ENCODE results near the gene FLG.
"Not testable (repeated sequence)": the region's sequence is repeated elsewhere in the genome, so short reads cannot be mapped to it uniquely, and the experiment has no call there.

Gene FLG

GRCh38 chr1:152335399-152335798, 10.4 kb upstream of the FLG start:
- Histone ChIP-seq H3K9me3 (ENCODE audit: control insufficient read depth, insufficient read depth, low read length) (peaks cover 83% of the 10 kb centered on the region), H3K4me3 (ENCODE audit: low read depth, low read length) (no peak overlapping the region), H3K36me3 (ENCODE audit: control insufficient read depth, insufficient read depth, low read length) (no peaks in the 10 kb centered on the region), H3K27me3 (ENCODE audit: control insufficient read depth, insufficient read depth, low read length) (no peaks in the 10 kb centered on the region), H3K27ac (ENCODE audit: low read depth, low read length) (no peak overlapping the region), H3K4me1 (ENCODE audit: control insufficient read depth, insufficient read depth, low read length) (no peaks in the 10 kb centered on the region), H3K9ac (ENCODE audit: low read depth, low read length) (no peak overlapping the region)

GRCh38 chr1:152328801-152329391, 3.9 kb upstream of the FLG start:
- Histone ChIP-seq H3K4me3 (ENCODE audit: low read depth, low read length) (no peak overlapping the region), H3K9ac (ENCODE audit: low read depth, low read length) (no peak overlapping the region), H3K9me3 (ENCODE audit: control insufficient read depth, insufficient read depth, low read length) (peaks cover 97% of the 10 kb centered on the region), H3K36me3 (ENCODE audit: control insufficient read depth, insufficient read depth, low read length) (no peaks in the 10 kb centered on the region), H3K4me1 (ENCODE audit: control insufficient read depth, insufficient read depth, low read length) (no peaks in the 10 kb centered on the region), H3K27me3 (ENCODE audit: control insufficient read depth, insufficient read depth, low read length) (no peaks in the 10 kb centered on the region), H3K27ac (ENCODE audit: low read depth, low read length) (no peak overlapping the region)

- no peak overlapping the region for H3K9ac ChIP-seq (ENCODE audit: low read depth, low read length)
- H3K4me1 ChIP-seq (ENCODE audit: control insufficient read depth, insufficient read depth, low read length): no peaks in the 10 kb centered on the region
- no peaks in the 10 kb centered on the region for H3K36me3 ChIP-seq (ENCODE audit: control insufficient read depth, insufficient read depth, low read length)
- H3K27me3 ChIP-seq (ENCODE audit: control insufficient read depth, insufficient read depth, low read length): no peaks in the 10 kb centered on the region
- no peak overlapping the region for H3K4me3 ChIP-seq (ENCODE audit: low read depth, low read length)
- H3K9me3 ChIP-seq (ENCODE audit: control insufficient read depth, insufficient read depth, low read length): peaks cover 82% of the 10 kb centered on the region
- H3K27ac ChIP-seq (ENCODE audit: low read depth, low read length): no peak overlapping the region
These were observed 11.1 kb downstream of the FLG start for GRCh38 chr1:152313970-152314369.

GRCh38 chr1:152313319-152313801, 11.7 kb downstream of the FLG start:
- peaks cover 82% of the 10 kb centered on the region for H3K9me3 ChIP-seq (ENCODE audit: control insufficient read depth, insufficient read depth, low read length)
- H3K4me3 ChIP-seq (ENCODE audit: low read depth, low read length): no peak overlapping the region
- no peaks in the 10 kb centered on the region for H3K27me3 ChIP-seq (ENCODE audit: control insufficient read depth, insufficient read depth, low read length)
- H3K9ac ChIP-seq (ENCODE audit: low read depth, low read length): no peak overlapping the region
- no peaks in the 10 kb centered on the region for H3K36me3 ChIP-seq (ENCODE audit: control insufficient read depth, insufficient read depth, low read length)
- H3K27ac ChIP-seq (ENCODE audit: low read depth, low read length): no peak overlapping the region
- H3K4me1 ChIP-seq (ENCODE audit: control insufficient read depth, insufficient read depth, low read length): no peaks in the 10 kb centered on the region

- H3K36me3 ChIP-seq (ENCODE audit: control insufficient read depth, insufficient read depth, low read length): not testable (repeated sequence)
- H3K9me3 ChIP-seq (ENCODE audit: control insufficient read depth, insufficient read depth, low read length): peaks cover 82% of the 10 kb centered on the region
These were observed 12.9 kb downstream of the FLG start for GRCh38 chr1:152312169-152312568.

GRCh38 chr1:152309955-152310354, 15.1 kb downstream of the FLG start:
- H3K9ac ChIP-seq (ENCODE audit: low read depth, low read length): no peak overlapping the region
- no peak overlapping the region for H3K4me3 ChIP-seq (ENCODE audit: low read depth, low read length)
- H3K36me3 ChIP-seq (ENCODE audit: control insufficient read depth, insufficient read depth, low read length): no peaks in the 10 kb centered on the region
- no peaks in the 10 kb centered on the region for H3K27me3 ChIP-seq (ENCODE audit: control insufficient read depth, insufficient read depth, low read length)
- peaks cover 69% of the 10 kb centered on the region for H3K9me3 ChIP-seq (ENCODE audit: control insufficient read depth, insufficient read depth, low read length)
- no peak overlapping the region for H3K27ac ChIP-seq (ENCODE audit: low read depth, low read length)
- no peaks in the 10 kb centered on the region for H3K4me1 ChIP-seq (ENCODE audit: control insufficient read depth, insufficient read depth, low read length)

More at GRCh38 chr1:152312169-152312568, 12.9 kb downstream of the FLG start:
- not testable (repeated sequence) for H3K9ac ChIP-seq (ENCODE audit: low read depth, low read length); H3K27me3 ChIP-seq (ENCODE audit: control insufficient read depth, insufficient read depth, low read length); H3K27ac ChIP-seq (ENCODE audit: low read depth, low read length); H3K4me1 ChIP-seq (ENCODE audit: control insufficient read depth, insufficient read depth, low read length); H3K4me3 ChIP-seq (ENCODE audit: low read depth, low read length)

GRCh38 chr1:152309320-152309901, 15.6 kb downstream of the FLG start:
- peaks cover 73% of the 10 kb centered on the region for H3K9me3 ChIP-seq (ENCODE audit: control insufficient read depth, insufficient read depth, low read length)
- not testable (repeated sequence) for H3K4me1 ChIP-seq (ENCODE audit: control insufficient read depth, insufficient read depth, low read length); H3K9ac ChIP-seq (ENCODE audit: low read depth, low read length)

GRCh38 chr1:152308758-152309157, 16.3 kb downstream of the FLG start:
- not testable (repeated sequence) for H3K36me3 ChIP-seq (ENCODE audit: control insufficient read depth, insufficient read depth, low read length); H3K9ac ChIP-seq (ENCODE audit: low read depth, low read length); H3K27me3 ChIP-seq (ENCODE audit: control insufficient read depth, insufficient read depth, low read length); H3K4me1 ChIP-seq (ENCODE audit: control insufficient read depth, insufficient read depth, low read length); H3K4me3 ChIP-seq (ENCODE audit: low read depth, low read length); H3K27ac ChIP-seq (ENCODE audit: low read depth, low read length)
- peaks cover 70% of the 10 kb centered on the region for H3K9me3 ChIP-seq (ENCODE audit: control insufficient read depth, insufficient read depth, low read length)

More at GRCh38 chr1:152309320-152309901, 15.6 kb downstream of the FLG start:
- not testable (repeated sequence) for H3K4me3 ChIP-seq (ENCODE audit: low read depth, low read length); H3K36me3 ChIP-seq (ENCODE audit: control insufficient read depth, insufficient read depth, low read length); H3K27ac ChIP-seq (ENCODE audit: low read depth, low read length); H3K27me3 ChIP-seq (ENCODE audit: control insufficient read depth, insufficient read depth, low read length)

GRCh38 chr1:152307970-152308369, 17.1 kb downstream of the FLG start:
- peaks cover 66% of the 10 kb centered on the region for H3K9me3 ChIP-seq (ENCODE audit: control insufficient read depth, insufficient read depth, low read length)
- not testable (repeated sequence) for H3K27me3 ChIP-seq (ENCODE audit: control insufficient read depth, insufficient read depth, low read length); H3K4me1 ChIP-seq (ENCODE audit: control insufficient read depth, insufficient read depth, low read length); H3K27ac ChIP-seq (ENCODE audit: low read depth, low read length); H3K9ac ChIP-seq (ENCODE audit: low read depth, low read length); H3K36me3 ChIP-seq (ENCODE audit: control insufficient read depth, insufficient read depth, low read length); H3K4me3 ChIP-seq (ENCODE audit: low read depth, low read length)

GRCh38 chr1:152306123-152306522, 18.9 kb downstream of the FLG start:
- not testable (repeated sequence) for H3K9ac ChIP-seq (ENCODE audit: low read depth, low read length); H3K4me1 ChIP-seq (ENCODE audit: control insufficient read depth, insufficient read depth, low read length); H3K27me3 ChIP-seq (ENCODE audit: control insufficient read depth, insufficient read depth, low read length); H3K27ac ChIP-seq (ENCODE audit: low read depth, low read length); H3K4me3 ChIP-seq (ENCODE audit: low read depth, low read length); H3K36me3 ChIP-seq (ENCODE audit: control insufficient read depth, insufficient read depth, low read length)
- peaks cover 67% of the 10 kb centered on the region for H3K9me3 ChIP-seq (ENCODE audit: control insufficient read depth, insufficient read depth, low read length)

- peaks cover 67% of the 10 kb centered on the region for H3K9me3 ChIP-seq (ENCODE audit: control insufficient read depth, insufficient read depth, low read length)
- not testable (repeated sequence) for H3K27me3 ChIP-seq (ENCODE audit: control insufficient read depth, insufficient read depth, low read length); H3K36me3 ChIP-seq (ENCODE audit: control insufficient read depth, insufficient read depth, low read length); H3K4me1 ChIP-seq (ENCODE audit: control insufficient read depth, insufficient read depth, low read length); H3K9ac ChIP-seq (ENCODE audit: low read depth, low read length); H3K4me3 ChIP-seq (ENCODE audit: low read depth, low read length); H3K27ac ChIP-seq (ENCODE audit: low read depth, low read length)
These were observed 20.3 kb downstream of the FLG start for GRCh38 chr1:152304773-152305172.
